Globus pallidus (tissue), 1 donor: ENCODE measurements around the gene LPP.

Source experiments
- DNase-seq: peaks from one replicate; pipeline ENCODE4 v3.0.0-alpha.2; 2015; ENCODE audit warnings: low spot score

LPP gene

DNA sequence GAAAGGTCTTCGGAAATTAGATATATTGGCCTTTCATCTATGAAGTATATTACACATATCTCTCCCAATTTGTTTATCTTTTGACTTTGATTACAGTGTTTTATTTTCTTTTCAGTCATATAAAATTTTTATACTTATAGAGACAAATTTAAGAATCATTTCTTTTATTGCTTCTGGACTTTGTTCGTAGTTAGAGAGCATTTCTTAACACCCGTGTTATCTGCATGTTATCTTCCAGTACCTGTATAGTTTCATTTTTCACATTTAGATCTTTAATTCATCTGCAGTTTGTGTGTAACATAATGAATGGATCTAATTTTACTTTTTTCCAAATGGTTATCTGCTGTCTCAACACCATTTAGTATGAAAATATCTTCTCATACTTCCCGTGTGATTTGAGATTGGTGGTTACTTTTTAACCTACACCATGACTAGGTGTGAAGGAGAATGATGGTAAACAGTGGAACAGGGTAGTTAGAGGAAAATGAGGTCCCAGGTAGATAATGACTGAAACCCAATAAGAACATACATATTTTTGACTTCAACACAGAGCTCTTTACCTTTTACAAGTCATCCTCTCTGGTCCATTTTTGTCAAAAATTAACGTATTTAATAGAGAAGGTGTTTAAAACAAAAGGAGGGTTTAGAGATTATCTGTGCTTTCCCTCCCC lies 99.3 kb downstream of the LPP start:
- DNase-seq, result no peak

- no peak for DNase-seq
These were observed 100.0 kb downstream of the LPP start for GRCh38 chr3:188253800-188254452.

GRCh38 chr3:188254520-188255070 lies 100.6 kb downstream of the LPP start:
- no peak for DNase-seq

DNA sequence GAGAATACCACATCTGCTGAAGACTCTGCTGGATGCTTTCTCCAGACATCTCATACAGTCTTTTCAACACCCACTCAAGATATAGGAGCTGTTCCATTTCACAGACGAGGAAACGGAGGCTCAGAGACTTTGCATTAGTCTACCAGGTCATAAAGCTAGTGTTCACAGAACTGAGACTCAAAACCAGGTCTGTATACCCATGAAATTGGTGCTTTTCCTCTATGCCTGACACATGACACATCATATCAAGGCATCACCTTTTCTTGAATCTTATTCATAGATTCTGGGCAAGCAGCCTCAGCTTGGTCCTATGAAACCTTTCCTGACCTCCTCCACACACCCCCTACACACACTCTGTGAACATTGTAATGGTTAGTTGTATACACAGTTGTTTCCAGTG lies 101.2 kb downstream of the LPP start:
- no peak for DNase-seq

- DNase-seq, result no peak
These were observed 102.8 kb downstream of the LPP start for GRCh38 chr3:188256758-188257157.

DNA sequence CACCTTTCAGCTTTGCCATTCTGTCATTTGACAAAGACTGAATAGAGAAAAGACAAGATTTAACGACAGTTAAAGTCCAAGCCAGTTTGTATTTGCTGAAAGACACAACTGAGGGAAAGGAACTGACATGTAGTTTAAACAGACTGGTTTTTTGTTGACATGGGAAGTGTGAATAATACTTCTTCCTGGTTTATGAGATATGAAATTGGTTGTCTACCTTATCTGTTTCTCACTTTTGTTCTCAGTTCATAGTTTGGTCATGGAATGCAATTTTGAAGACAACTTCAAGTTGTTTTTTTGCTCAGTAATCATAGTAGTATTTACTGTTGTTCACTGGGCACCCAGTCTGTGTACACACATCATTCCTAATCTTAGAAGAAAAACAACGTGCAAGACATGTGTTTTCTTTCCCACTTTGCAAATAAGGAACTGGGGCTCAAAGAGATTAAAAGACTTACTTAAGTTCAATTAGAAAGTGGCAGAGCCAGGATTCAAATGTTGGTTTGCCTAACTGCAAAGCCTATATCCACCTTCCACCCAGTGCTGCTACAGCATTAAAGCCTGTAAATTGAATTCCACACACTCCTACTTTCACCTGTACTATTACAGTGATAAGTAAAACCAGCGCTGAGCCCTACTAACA lies 103.5 kb downstream of the LPP start:
- DNase-seq, result no peak

- no peak for DNase-seq
These were observed 105.2 kb downstream of the LPP start for GRCh38 chr3:188259191-188259590.

DNA sequence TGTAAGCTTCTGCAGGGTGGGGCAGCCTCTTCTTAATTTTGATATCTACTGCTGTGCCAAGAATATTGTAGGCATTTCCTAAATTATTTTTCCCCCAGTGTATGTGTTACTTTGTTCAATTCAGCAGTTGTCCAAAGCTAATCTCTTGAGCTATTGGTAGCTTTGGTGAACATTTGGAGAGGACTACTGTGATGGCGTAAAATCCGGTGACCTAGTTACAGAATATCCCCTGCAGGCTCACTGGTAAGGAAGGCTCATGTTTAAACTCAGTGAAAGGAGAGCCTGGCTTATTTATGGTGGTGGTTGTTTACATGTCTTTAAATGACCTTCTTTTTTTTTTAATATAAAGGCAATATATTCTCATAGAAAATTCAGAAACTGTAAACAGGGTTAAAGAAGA lies 105.6 kb downstream of the LPP start:
- DNase-seq, result no peak

DNA sequence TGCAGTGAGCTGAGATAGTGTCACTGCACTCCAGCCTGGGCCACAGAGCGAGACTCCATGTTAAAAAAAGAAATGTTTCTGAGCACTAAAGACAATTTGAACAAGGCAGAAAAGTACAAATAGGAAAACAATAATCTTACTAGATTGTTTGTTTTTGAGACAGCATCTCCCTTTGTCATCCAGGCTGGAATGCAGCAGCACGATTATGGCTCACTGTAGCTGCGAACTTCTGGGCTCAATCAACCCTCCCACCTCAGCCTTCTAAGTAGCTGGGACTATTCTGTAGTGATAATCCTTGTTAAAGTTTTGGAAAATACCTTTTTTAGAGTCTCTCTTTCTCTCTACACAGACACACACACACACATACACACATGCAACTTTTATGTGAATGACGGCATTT lies 107.1 kb downstream of the LPP start:
- no peak for DNase-seq

- no peak for DNase-seq
These were observed 108.5 kb downstream of the LPP start for GRCh38 chr3:188262488-188262887.

DNA sequence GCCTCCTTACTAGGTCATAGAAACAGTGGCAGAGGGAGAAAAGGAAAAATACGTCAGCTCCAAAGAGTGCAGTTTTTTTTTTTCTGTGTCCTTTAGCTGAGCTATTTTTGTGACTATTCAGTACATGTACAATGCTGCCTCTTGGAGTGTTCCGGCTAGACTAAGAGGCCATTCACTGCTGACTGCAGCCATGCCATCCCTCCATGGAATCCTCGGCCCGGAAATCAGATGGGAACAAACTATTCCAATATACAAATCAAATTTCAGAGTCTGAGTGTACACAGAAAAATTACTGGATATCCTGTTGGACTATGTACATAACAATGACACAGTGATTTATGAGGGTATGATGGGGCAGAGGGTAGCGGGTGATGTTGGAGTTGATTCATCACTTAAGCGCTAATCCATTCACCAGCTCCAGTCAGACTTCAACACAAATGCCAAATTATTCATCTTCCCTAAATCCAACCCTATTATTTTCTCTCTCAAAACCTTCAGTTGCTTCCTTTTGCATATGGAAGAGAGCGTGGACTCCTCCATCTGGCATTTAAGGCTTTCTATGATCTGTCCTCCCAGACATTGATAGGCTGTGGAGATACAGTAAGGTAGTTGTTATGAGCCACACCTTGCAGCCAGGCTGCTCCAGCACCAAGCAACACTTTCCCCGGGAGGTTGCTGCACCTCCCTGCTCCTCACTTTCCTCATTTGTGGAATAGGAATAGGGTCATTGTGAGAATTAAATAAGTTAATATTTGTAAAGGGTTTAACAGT lies 109.1 kb downstream of the LPP start:
- DNase-seq, result peak; percentile 84

- DNase-seq, result no peak
These were observed 110.6 kb downstream of the LPP start for GRCh38 chr3:188264226-188265207.

GRCh38 chr3:188266562-188267274 lies 112.8 kb downstream of the LPP start:
- no peak for DNase-seq

DNA sequence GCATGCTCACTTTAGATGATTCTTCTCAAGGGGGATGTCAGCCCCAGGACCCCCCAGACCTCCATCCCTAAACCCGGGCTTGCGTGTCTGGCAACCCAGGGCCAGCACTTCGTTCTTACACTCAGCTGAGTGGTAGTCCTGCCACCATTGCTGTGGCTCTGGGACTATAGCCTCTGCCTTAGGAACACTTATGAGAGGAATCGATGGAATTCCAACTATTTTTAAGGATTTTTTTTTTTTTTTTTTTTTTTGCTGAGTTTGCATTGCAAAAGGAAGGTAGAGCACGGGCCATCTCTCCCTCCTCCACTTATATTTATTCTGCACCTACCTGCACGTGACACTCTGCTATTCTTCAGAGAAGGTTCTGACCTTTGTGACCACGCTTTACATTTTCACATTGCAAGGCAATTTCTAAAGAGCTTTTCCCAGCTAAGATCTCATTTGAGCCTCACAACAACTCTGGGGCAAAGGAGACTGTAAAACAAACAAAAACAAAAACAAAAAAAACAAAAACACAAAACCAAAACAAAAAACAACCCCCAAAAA lies 113.9 kb downstream of the LPP start:
- no peak for DNase-seq

- DNase-seq, result no peak
These were observed 114.4 kb downstream of the LPP start for GRCh38 chr3:188268336-188268735.

- DNase-seq, result no peak
These were observed 115.1 kb downstream of the LPP start for GRCh38 chr3:188269040-188269439.

DNA sequence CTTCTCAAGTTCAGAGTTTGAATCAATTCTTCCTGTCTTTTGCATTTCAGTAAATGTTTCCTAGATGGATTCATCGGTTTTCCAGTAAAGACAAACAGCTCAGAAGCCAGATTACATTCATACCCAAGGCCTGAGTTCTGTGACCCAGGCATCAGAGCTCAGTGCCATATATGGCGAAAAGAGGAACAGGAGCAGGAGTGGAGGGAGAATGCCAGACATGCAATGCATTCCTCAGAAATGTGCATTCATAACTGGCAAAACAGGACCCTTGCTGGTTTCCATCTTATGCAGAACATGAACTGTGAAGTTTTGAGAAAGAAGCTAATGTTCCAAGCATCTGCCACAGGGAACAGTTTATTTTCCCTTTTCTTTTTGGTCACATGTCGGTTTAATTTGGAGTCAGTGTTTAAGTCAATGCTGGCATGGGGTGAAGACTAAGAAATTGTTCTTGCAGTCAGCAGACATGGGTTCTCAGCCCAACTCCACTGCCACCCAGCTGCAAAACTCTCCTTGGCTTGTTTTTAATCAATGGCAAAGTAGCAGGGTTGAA lies 116.5 kb downstream of the LPP start:
- DNase-seq, result no peak

DNA sequence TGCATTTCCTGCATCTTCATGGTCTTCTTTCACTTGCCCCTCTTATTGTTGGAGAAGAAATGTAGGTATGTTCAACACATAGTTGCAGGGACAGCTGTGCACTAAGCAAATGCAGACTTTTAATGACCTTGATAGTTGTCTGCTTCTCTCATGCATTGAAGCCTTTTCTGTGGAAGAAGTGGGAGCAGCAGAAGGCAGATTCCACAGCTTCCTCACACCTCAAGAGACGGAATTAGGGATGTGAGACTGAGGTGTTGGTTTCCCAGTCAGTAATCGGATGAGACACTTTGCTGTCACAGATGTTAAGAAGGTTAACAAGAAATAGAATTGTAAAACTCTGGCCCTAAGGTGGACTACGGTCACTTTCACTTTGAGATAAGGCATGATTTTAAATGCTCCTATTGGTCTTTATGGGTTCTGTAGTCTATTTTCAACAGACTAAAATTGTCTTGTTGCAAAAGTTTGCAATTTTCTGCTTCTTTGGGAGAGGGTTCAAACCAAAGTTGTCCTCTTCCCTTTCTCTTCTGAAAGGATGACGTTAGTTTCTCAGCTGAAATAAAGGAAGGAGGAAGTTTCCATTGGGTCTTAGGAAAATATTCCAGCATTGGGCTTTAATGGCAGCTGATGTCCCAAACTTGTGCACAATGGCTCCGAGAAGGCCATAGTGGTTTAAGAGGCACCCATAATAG lies 117.4 kb downstream of the LPP start:
- DNase-seq, result no peak
